SK-N-SH treated with all-trans-retinoic acid at 6 μM for 48 hours (cell line): Measurements from ENCODE around the gene ETNK2.

Source experiments
- ISL1 ChIP-seq: fragments of 250-450 bp; sonication (Bioruptor Pico); IDR thresholded peaks from 2 replicates; pipeline ENCODE4 v2.1.2; 2022; ENCODE audit warnings: mild to moderate bottlenecking, moderate library complexity
- OSR1 ChIP-seq: fragments of 250-450 bp; sonication (Bioruptor Pico); IDR thresholded peaks from 2 replicates; pipeline ENCODE4 v1.8.0; 2022; ENCODE audit warnings: moderate library complexity, mild to moderate bottlenecking, inconsistent platforms
- ZFP30 ChIP-seq: fragments of 450-650 bp; formaldehyde crosslinking; IDR thresholded peaks from 2 replicates; pipeline ENCODE4 v1.5.0; 2022; ENCODE audit warnings: mild to moderate bottlenecking, moderate library complexity
- ZNF8 ChIP-seq: fragments of 450-650 bp; formaldehyde crosslinking; IDR thresholded peaks from 2 replicates; pipeline ENCODE4 v1.5.0; 2020; ENCODE audit warnings: mild to moderate bottlenecking, moderate library complexity
- TF ChIP-seq, protein P1 (sequence below): fragments of 250-450 bp; sonication (Bioruptor Pico); IDR thresholded peaks from 2 replicates; pipeline ENCODE4 v1.8.0; 2021; ENCODE audit warnings: low read depth, mild to moderate bottlenecking, moderate library complexity, borderline replicate concordance

DNA sequence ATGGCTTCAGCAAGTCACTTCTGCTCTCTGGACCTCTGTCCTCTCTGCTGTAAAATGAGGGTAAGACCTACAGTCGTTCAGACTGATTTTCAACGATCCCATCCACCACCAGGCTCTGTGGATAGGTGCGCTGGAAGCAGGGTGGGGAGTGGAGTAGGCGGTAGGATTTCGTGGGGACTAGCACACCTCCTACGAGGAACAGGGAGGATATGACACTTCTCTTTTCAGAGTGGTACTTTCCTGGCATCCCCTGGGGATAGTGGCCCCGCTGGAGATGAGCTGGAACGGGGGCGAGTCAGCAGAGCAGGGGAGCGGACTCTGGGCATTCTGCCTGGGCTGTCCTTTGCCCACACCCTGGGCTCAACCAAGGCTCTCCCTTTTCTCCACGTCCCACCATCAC is 17.7 kb downstream of the ETNK2 start:
- TF ChIP-seq OSR1 (CRISPR knock-in tag) (no peak), ISL1 (no peak), ZNF8 (CRISPR knock-in tag) (no peak), ZFP30 (CRISPR knock-in tag) (no peak)
- TF ChIP-seq, protein P1, sequence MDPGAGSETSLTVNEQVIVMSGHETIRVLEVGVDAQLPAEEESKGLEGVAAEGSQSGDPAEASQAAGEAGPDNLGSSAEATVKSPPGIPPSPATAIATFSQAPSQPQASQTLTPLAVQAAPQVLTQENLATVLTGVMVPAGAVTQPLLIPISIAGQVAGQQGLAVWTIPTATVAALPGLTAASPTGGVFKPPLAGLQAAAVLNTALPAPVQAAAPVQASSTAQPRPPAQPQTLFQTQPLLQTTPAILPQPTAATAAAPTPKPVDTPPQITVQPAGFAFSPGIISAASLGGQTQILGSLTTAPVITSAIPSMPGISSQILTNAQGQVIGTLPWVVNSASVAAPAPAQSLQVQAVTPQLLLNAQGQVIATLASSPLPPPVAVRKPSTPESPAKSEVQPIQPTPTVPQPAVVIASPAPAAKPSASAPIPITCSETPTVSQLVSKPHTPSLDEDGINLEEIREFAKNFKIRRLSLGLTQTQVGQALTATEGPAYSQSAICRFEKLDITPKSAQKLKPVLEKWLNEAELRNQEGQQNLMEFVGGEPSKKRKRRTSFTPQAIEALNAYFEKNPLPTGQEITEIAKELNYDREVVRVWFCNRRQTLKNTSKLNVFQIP (CRISPR knock-in tag) = no peak
